Activated CD4-positive, CD25-positive, alpha-beta regulatory T cell treated with anti-CD3 and anti-CD28 coated beads, Interleukin-2, amount 50 U/mL, for 24 hours (primary cell): ENCODE measurements around the gene SLC27A2.
A peak's percentile ranks its signal among the peaks of the same experiment; 100 is the strongest.

ENCODE experiments used
- ATAC-seq, 2 donors: fragments of 150-1000 bp; cut with Tn5 transposase; one replicate each; pipeline ENCODE4 v1.10.0; 2021; ENCODE audit warnings: mild to moderate bottlenecking in 1 of 2, moderate library complexity in 1 of 2

The SLC27A2 gene

DNA sequence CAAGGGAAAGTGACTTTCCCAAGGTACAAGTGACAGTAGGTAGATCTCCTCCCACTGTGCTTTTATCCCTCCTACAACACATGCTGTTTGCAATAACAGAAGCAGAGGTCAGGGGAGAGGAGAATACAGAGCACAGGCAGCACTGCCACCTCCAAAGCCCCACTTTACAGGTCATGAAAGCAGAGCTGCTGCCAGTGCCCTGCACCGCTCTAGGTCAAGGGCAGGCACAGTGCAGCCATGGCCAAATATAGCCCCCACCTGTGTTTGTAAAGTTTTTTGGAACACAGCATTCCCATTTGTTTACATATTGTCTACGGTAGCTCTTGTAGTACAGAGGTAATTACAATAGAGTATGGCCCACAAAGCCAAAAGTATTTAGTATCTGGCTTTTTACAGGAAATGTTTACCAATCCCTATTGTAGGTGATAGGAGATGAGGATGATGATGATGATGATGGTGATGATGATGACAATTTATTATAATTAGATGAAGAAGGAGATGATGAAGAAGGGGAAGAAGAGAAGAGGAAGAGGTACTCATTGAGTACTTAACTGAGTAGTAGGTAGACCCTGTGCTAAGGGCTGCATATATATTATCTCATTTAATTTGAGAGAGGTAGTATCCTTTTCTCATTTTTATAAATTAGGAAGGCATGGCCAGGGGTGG, 63.1 kb downstream of the SLC27A2 start:
- ATAC-seq: no peak

- no peak for ATAC-seq
Observed at GRCh38 chr15:50246631-50247030, 64.6 kb downstream of the SLC27A2 start.

- ATAC-seq: peak; percentile 92 to 95
Observed at GRCh38 chr15:50247819-50248655, 66.0 kb downstream of the SLC27A2 start.

- ATAC-seq: no peak
Observed at GRCh38 chr15:50248994-50249582, 67.1 kb downstream of the SLC27A2 start.

GRCh38 chr15:50249704-50250103, 67.7 kb downstream of the SLC27A2 start:
- ATAC-seq: no peak

DNA sequence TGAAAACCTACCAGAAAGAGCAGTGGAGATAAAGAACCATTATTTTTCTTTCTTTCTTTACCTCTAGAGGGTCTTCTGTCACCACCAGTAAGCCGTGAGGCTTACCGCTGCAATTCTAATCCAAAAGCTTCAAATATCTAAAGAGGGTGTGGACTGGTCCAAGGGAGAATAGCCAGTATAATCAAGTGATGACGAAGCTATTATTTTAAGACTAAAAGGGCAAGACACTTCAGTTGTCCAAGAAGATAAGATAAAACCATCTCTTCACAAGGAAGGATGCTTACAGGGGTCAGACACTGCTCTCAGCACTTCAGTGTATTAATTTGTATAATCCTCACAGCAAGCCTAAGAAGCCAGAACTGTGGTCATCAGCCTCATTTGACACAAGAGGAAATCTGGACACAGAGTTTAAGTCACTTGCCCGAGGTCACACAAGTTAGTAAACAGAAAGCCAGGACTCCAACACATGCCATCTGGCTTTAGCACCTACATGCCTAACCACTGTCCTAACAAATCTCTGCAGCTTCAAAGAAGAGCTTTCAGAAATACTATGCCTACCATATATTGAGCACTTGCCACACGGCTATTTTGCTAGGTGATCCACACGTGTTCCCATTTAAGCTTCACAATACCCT, 68.9 kb downstream of the SLC27A2 start:
- ATAC-seq: no peak

DNA sequence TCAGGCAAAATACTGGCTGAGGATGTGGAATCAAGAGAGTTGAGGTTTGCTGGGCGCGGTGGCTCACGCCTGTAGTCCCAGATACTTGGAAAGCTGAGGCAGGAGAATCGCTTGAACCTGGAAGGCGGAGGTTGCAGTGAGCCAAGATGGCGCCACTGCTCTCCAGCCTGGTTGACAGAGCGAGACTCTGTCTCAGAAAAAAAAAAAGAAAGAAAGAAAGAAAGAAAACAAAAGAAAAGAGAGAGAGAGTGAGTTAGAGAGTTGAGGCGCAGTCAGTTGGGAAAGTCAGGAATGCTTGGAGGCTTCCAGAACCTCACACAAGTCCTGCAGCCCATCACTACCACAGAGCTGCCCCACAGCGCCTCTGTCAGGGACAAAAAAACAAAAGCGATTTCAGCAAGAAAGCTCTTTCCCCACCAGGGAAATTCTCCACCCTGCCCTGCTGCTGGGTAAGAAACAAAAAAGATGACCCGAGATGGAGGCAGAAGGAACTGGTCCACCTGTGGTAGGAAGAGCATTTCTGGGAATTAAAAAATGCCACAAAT, 69.7 kb downstream of the SLC27A2 start:
- no peak for ATAC-seq

GRCh38 chr15:50252556-50252955, 70.6 kb downstream of the SLC27A2 start:
- ATAC-seq: no peak

GRCh38 chr15:50256188-50257041, 74.4 kb downstream of the SLC27A2 start:
- ATAC-seq: no peak

DNA sequence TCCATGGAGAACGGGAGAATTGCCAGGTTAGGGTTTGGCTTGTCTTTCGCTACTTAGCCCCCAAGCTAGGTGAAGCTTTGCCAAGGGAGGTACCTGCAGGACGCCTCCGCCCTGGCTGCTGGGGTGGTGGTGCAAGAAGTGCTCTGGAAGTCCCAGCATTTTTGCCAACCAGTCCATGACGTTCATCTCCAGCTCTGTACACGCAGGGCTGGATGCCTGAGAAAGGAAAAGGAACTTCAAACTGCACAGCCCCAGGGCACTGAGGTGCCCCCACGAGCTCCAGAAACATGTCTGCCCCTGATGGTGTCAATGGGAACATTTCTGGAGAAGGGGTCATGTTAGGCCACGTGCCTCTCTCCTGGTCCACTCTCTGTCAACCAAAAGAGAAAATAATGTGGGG, 75.3 kb downstream of the SLC27A2 start:
- no peak for ATAC-seq

GRCh38 chr15:50257924-50258323, 75.9 kb downstream of the SLC27A2 start:
- ATAC-seq: no peak

- no peak for ATAC-seq
Observed at GRCh38 chr15:50259276-50259675, 77.3 kb downstream of the SLC27A2 start.

GRCh38 chr15:50260969-50261496, 79.0 kb downstream of the SLC27A2 start:
- no peak for ATAC-seq

- ATAC-seq: peak in 1 of 2 donors; percentile 18
Observed at GRCh38 chr15:50261981-50262380, 80.0 kb downstream of the SLC27A2 start.

DNA sequence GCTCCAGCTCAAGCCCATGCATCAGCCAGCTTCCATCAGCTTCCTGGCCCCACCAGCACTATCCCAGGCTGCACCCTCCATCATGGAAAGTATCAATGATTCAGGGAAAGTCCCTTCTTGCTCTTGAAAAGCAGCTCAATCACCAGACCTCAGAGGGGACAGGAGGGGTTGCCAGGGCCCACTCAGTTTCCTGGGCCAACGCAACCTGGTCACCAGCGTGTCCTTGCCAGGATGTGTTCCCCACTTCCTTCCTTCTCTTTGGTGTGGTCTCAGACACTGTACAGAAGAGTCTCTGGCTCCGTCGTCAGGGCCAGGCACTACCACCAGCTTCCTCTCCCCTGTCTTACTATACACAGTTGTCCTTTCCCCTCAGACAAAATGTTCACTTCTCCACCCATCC, 80.5 kb downstream of the SLC27A2 start:
- ATAC-seq: peak; percentile 44 to 63

GRCh38 chr15:50265620-50266019, 83.6 kb downstream of the SLC27A2 start, which contains the start of gene HDC:
Gene HDC, minus strand, starts transcription at chr15:50265726. Its CDS starts 103 bp downstream, at chr15:50265623.
- ATAC-seq: no peak

DNA sequence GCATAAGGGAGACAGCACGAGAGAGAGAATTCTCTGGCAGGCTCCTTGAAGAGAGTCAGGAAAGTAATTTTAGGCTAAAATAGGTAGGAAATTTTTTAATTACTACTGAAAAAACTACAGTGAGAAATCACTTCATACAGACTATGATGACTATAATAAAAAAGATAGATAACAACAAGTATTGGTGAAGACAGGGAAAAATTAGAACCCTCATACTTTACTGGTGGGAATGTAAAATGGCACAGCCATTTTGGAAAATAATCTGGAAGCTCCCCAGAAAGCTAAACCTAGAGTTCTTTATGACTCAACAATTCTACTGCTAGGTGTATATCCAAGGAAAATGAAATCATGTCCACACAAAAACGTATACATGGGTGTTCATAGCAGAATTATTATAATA, 85.6 kb downstream of the SLC27A2 start:
- ATAC-seq: no peak

DNA sequence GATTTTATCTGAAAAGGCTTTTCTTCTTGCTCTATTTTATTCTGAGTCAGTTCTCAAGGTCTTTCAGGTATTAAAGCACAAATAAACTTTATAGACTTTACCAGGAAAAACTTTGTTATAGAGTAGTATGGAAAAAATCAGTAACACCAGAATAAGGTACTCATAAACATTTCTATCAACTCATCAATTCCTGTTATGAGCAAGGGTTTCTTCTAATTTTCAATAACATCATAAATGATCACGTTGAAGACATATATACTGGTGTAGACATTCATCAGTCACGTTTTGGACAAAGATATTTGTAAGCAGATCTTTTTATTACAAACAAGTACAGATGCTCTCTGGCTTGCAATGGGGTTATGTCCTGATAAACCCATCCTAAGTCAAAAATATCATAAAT, 93.1 kb downstream of the SLC27A2 start:
- peak; percentile 38 to 49 for ATAC-seq

GRCh38 chr15:50275908-50276307, 93.9 kb downstream of the SLC27A2 start:
- ATAC-seq: no peak

DNA sequence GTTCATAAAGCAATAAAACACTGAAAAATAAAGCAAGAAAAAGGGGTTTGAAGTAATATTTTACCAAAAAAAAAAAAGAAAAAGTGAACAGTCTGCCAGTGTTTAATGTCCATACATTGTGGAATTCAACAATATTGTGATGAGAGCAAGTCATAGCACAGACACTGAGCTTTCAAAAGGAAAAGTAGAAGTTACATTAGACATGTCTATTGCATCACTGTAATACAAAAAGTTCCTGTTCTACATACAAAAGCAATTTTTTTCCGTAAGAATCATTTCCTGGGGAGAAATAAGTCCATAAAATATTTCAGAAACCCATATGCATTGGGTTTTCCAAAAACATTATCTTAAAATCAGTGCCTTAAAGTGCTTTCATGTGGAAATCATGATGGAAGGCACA, 95.4 kb downstream of the SLC27A2 start:
- no peak for ATAC-seq

- ATAC-seq: no peak
Observed at GRCh38 chr15:50278496-50278895, 96.5 kb downstream of the SLC27A2 start.

DNA sequence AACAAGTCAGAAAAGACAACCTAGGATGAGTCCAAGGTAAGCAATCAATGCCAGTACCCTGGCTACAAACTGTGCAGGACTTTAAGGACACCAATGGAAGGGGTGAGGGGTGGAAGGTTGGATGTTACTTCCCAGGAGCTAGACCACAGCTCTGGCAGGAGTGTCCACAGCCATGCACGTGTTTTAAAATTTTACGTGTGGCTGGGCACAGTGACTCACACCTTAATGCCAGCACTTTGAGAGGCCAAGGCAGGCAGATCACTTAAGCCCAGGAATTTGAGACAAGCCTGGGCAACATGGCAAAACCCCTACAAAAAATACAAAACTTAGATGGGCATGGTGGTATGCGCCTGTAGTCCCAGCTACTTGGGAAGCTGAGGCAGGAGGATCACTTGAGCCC, 98.3 kb downstream of the SLC27A2 start:
- ATAC-seq: no peak
